Activated T-cell treated with anti-CD3 and anti-CD28 coated beads, Interleukin-2, amount 50 U/mL, for 24 hours (primary cell): ENCODE measurements around the gene PRR35.

Experiments used
- DNase-seq: peaks from one replicate; pipeline ENCODE4 v3.0.0-alpha.2; 2020
- H3K27ac Mint-ChIP-seq: 2 replicates; pipeline ENCODE4 v1.8.0; 2020; ENCODE audit warnings: mild to moderate bottlenecking, mixed read lengths
- H3K27me3 Mint-ChIP-seq: 2 replicates; pipeline ENCODE4 v1.8.0; 2020; ENCODE audit warnings: mixed read lengths
- H3K36me3 Mint-ChIP-seq: 2 replicates; pipeline ENCODE4 v1.8.0; 2020; ENCODE audit warnings: low read depth, mixed read lengths
- H3K4me1 Mint-ChIP-seq: 2 replicates; pipeline ENCODE4 v1.8.0; 2020; ENCODE audit warnings: low read depth, mixed read lengths
- H3K4me3 Mint-ChIP-seq: 2 replicates; pipeline ENCODE4 v1.8.0; 2020; ENCODE audit warnings: mild to moderate bottlenecking, moderate library complexity, mixed read lengths
- H3K9me3 Mint-ChIP-seq: 2 replicates; pipeline ENCODE4 v1.8.0; 2020; ENCODE audit warnings: mixed read lengths

PRR35 gene

DNA sequence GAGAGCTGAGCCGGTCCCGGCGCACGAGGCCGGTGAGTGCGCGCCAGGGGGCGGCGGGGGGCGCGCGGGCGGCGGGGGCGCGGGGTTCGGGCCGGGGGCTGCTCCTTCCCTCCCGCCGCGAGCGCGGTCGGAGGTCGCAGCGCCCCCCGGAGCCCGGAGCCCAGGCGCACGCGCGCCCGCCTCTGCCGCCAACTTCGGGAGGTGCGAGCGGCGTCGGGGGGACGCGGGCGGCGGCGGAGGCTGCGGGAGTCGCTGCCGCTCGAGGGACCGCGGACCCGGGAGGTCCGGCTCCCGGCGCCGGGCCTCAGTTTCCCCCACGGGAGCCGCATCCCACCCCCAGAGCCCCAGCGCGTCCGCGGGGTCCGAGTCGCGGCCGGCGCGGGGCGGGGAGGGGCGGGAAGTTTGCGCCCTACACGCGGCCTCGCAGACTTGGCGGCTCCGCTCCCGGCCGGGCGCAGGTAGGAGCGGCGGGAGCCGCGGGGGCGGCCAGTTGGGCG is at the start of gene PRR35:
Gene PRR35, plus strand, starts transcription at position 191 of the 497 bp plus-strand sequence. CDS start 2,901 bp downstream, outside the sequence.
- no peak for DNase-seq
- Mint-ChIP-seq H3K27ac (no peak within 1 kb of the TSS), H3K36me3 (no peaks in the 10 kb centered on the region), H3K9me3 (no peaks in the 10 kb centered on the region), H3K27me3 (peaks cover 23% of the 10 kb centered on the region), H3K4me3 (no peak within 1 kb of the TSS), H3K4me1 (peaks cover 2% of the 10 kb centered on the region)

DNA sequence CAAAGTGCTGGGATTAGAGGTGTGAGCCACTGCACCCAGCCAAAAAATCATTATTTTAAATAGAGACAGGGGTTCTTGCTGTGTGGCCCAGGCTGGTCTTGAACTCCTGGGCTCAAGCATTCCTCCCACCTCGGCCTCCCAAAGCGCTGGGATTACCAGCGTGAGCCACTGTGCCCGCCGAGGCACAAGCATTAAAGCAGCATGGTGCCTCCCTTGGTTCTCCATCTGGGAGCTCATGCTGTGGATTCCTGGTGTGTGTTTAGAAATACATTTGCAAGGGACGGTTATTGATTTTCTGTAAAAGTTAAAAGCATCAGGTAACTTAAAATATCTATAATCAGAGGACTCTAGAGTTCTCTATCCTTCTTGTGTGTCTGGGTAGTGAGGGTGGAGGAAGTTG is 47.4 kb upstream of the PRR35 start:
- H3K4me1 Mint-ChIP-seq, result no peaks in the 10 kb centered on the region

DNA sequence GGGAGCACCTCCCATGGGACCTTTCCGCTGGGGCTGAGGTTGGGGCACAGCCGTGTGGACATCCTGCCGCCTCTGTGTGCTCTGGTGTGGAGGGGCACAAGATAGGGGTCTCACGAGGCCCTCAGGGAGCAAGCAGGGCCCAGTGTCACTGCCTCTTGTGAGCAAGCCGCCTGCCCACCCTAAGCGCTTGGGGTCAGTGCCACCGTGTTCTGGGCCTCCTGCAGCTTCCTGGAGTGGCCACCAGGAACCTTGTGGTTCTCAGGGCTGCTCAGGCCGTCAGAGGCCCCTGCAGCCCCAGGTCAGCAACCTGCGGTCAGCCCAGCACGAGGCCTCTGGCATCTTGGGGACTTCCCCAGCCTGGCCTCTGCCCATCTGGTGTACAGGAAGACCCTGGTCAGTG is 46.2 kb upstream of the PRR35 start:
- H3K9me3 Mint-ChIP-seq, result no peaks in the 10 kb centered on the region
- peaks cover 32% of the 10 kb centered on the region for H3K36me3 Mint-ChIP-seq
- no peak for DNase-seq
- H3K4me1 Mint-ChIP-seq, result no peaks in the 10 kb centered on the region
- H3K4me3 Mint-ChIP-seq, result no peak overlapping the region
- no peaks in the 10 kb centered on the region for H3K27me3 Mint-ChIP-seq
- no peak overlapping the region for H3K27ac Mint-ChIP-seq

More for the DNA sequence above, 47.4 kb upstream of the PRR35 start:
- Mint-ChIP-seq H3K27ac (no peak overlapping the region), H3K4me3 (no peak overlapping the region), H3K36me3 (peaks cover 31% of the 10 kb centered on the region), H3K9me3 (no peaks in the 10 kb centered on the region), H3K27me3 (no peaks in the 10 kb centered on the region)
- no peak for DNase-seq

DNA sequence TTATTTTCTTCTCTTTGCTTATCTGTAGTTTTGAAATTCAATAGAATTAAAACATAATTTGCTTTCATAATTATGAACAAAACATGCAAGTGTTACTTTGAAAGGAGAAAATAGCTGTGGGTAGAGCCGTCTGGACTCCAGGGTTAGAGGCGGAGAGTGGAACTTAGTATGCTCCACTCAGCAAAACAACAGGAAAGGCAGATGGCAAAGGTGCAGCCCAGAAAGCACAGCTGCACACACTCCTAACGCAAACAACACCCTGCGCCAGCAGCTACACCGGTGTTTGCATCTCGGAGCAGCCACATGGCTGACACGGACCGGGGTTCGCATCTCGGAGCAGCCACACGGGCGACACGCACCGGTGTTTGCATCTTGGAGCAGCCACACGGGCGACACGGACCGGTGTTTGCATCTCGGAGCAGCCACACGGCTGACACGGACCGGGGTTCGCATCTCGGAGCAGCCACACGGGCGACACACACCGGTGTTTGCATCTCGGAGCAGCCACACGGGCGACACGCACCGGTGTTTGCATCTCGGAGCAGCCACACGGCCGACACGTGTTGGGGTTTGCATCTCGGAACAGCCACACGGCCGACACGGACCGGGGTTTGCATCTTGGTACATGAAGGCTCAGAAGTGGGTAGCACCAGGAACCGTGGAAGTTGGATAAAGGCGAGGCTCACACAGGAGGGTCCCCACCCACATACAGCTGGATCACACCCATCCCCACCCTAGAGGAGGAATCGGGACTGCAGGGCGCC is 44.8 kb upstream of the PRR35 start:
- DNase-seq, result no peak
- H3K36me3 Mint-ChIP-seq, result peaks cover 41% of the 10 kb centered on the region
- no peak overlapping the region for H3K27ac Mint-ChIP-seq
- no peaks in the 10 kb centered on the region for H3K27me3 Mint-ChIP-seq
- H3K4me1 Mint-ChIP-seq, result no peaks in the 10 kb centered on the region
- H3K4me3 Mint-ChIP-seq, result no peak overlapping the region
- H3K9me3 Mint-ChIP-seq, result no peaks in the 10 kb centered on the region

DNA sequence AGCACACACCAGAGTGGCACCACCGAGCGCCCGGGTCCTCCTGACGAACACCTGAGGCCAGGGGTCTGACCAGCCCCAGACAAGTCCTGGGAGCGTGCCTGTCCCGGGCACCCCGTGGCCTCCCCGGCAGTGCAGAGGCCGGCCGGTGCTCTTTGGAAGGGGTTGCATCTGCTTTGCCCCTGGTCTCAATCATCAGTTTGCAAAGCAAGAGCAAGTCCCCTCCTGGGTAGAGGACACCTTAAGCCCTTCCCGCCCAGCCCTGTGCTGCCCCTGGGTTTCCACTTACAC is 44.3 kb upstream of the PRR35 start:
- Mint-ChIP-seq H3K4me1 (no peaks in the 10 kb centered on the region), H3K9me3 (no peaks in the 10 kb centered on the region), H3K36me3 (peaks cover 43% of the 10 kb centered on the region), H3K27ac (no peak overlapping the region), H3K27me3 (no peaks in the 10 kb centered on the region), H3K4me3 (no peak overlapping the region)
- DNase-seq, result no peak

DNA sequence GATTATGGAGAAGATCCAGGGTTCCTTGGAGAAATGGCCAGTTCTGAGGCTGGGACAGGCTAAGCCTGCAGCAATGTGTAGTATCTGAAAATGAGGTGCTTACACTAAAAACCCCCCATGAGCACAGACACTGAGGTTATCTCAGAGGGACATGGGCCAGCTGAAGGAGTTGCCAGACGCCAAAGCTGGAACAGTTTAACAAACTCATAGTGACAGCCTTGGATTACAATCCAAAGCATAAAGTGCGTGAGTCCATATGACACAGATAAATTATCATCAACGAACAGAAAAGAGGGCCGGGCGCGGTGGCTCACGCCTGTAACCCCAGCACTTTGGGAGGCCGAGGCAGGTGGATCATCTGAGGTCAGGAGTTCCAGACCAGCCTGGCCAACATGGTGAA is 43.9 kb upstream of the PRR35 start:
- Mint-ChIP-seq H3K27me3 (no peaks in the 10 kb centered on the region), H3K9me3 (no peaks in the 10 kb centered on the region), H3K27ac (no peak overlapping the region), H3K36me3 (peaks cover 43% of the 10 kb centered on the region), H3K4me3 (no peak overlapping the region), H3K4me1 (no peaks in the 10 kb centered on the region)
- no peak for DNase-seq

DNA sequence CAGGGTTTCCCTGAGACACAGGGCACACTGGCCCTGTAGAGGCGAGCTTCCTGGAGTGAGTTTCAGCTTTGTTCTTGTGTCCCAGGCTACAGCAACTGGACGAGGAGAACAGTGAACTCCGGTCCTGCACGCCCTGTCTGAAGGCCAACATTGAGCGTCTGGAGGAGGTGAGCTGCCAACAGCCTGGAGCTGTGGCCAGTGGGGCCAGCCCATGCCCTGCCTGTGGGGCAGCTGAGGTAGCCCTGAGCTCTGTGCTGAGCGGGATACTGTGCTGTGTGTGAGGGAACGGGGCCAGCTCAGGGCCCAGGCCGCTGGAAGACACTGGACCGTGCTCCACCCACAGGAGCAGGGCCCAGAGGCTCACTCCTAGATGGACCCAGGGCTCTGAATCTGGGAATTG is 41.3 kb upstream of the PRR35 start:
- H3K27me3 Mint-ChIP-seq, result no peaks in the 10 kb centered on the region
- H3K36me3 Mint-ChIP-seq, result peaks cover 46% of the 10 kb centered on the region
- no peak for DNase-seq
- H3K27ac Mint-ChIP-seq, result no peak overlapping the region
- no peaks in the 10 kb centered on the region for H3K9me3 Mint-ChIP-seq
- H3K4me1 Mint-ChIP-seq, result peaks cover 5% of the 10 kb centered on the region
- H3K4me3 Mint-ChIP-seq, result no peak overlapping the region

DNA sequence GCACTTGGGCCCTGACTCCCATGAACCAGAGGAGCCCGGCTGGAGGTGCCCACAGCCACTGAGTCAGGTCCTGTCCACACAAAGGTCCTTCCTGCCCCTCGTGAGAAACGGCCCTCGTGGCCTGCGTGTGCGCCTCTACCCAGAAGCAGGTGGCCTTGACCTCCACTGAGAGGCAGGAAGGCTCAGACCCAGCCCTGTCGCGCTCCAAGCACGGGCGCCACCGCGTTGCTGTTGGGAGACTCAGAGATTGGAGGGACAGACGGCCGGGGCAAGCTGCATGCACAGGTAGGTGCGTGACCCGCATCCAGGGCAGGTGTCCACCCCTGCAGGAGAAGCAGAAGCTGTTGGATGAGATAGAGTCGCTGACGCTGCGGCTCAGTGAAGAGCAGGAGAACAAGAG is 40.8 kb upstream of the PRR35 start:
- Mint-ChIP-seq H3K27ac (no peak overlapping the region), H3K4me1 (peaks cover 11% of the 10 kb centered on the region), H3K9me3 (no peaks in the 10 kb centered on the region), H3K4me3 (no peak overlapping the region), H3K36me3 (peaks cover 48% of the 10 kb centered on the region), H3K27me3 (no peaks in the 10 kb centered on the region)
- DNase-seq, result no peak

DNA sequence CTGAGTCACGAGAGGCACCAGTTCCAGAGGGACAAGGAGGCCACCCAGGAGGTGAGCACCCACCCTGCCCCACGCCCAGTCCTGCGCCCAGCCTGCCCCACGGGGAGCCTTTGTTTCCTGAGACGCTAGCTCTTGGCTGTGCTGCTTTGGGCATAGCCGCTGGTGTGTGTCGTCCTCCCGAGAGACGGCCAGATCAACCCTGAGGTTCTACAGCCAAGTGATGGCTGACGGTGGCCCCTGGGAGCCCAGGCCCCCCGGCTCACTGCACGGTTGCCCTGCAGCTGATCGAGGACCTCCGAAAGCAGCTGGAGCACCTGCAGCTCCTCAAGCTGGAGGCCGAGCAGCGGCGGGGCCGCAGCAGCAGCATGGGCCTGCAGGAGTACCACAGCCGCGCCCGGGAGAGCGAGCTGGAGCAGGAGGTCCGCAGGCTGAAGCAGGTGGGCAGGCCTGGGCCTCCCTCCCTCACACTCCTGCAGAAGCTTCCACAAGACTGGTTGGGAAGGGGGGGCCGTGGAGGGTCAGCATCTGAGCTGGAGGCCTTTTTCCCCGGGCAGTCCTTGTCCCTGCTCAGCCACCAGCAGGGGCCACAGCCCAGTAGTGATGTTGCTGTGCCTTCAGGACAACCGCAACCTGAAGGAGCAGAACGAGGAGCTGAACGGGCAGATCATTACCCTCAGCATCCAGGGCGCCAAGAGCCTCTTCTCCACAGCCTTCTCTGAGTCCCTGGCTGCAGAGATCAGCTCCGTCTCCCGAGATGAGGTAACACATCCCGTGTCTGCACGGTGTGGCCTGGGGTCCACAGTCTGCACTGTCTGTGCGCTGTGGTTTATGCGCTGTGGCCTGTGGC is 40.1 kb upstream of the PRR35 start:
- H3K27me3 Mint-ChIP-seq, result no peaks in the 10 kb centered on the region
- H3K27ac Mint-ChIP-seq, result no peak overlapping the region
- H3K9me3 Mint-ChIP-seq, result no peaks in the 10 kb centered on the region
- peaks cover 50% of the 10 kb centered on the region for H3K36me3 Mint-ChIP-seq
- peaks cover 17% of the 10 kb centered on the region for H3K4me1 Mint-ChIP-seq
- H3K4me3 Mint-ChIP-seq, result no peak overlapping the region
- DNase-seq, result no peak

DNA sequence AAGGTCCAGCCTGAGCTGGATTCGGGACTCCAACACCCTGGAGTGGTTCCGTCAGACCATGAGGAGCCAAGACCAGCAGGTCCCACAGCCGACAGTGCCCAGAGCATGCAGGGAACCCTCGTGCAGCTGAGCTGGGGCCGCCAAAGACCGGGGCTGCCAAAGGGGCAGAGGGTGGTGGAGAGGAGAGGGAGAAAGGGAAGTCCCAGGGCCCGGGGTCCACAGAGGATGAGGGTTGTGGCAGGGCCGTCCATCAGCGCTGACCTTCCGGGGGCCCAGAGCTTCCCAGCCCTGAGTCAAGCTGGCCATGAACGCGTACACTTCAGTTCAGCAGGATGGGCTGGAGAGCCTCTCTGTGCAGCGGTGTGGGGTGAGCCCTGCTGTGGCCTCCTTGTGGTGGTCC is 39.3 kb upstream of the PRR35 start:
- H3K4me1 Mint-ChIP-seq, result peaks cover 25% of the 10 kb centered on the region

DNA sequence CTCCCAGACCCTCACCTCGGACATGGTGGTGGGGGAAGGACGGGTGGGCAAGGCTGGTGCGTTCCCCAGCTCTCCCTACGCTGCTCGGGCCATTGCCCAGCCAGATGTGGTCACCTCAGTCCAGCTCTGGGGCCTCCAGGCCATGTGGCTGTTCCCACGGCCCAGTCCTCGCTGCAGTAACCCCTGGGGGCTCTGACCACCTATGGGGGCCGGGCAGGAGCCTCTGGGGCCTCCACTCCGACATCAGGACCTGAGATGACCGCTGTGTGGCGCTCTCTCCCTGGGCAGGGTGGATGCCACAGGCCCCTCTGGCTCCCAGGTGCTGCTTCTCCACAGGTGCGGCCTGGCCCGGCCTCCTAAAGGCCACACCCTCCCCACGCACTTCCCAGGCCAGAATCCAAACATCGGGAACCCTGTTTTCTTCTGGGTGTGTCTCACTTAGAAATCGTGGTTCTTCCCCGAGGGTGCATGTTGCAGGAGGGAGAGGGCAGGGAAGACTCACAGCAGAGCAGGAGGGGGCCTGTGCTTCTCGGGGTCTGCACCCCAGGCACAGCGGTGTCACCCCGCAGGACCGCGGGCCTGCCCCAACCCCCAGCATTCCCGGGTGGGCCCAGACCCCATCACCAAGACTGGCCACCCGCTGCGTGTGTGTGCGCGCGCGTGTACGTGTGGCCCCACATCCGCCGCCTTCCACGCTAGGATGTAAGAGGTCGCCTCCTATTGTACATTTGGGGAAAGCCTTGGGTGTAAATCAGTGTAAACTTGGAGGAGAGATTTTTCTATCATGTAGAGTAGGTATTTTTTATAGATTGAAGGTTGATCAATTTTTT is 38.6 kb upstream of the PRR35 start:
- Mint-ChIP-seq H3K27ac (no peak overlapping the region), H3K4me3 (no peak overlapping the region), H3K4me1 (peaks cover 30% of the 10 kb centered on the region), H3K36me3 (peaks cover 53% of the 10 kb centered on the region), H3K27me3 (no peaks in the 10 kb centered on the region), H3K9me3 (no peaks in the 10 kb centered on the region)
- no peak for DNase-seq

More for the DNA sequence above, 39.3 kb upstream of the PRR35 start:
- Mint-ChIP-seq H3K9me3 (no peaks in the 10 kb centered on the region), H3K36me3 (peaks cover 49% of the 10 kb centered on the region), H3K27ac (no peak overlapping the region), H3K27me3 (no peaks in the 10 kb centered on the region), H3K4me3 (no peak overlapping the region)
- DNase-seq, result no peak

DNA sequence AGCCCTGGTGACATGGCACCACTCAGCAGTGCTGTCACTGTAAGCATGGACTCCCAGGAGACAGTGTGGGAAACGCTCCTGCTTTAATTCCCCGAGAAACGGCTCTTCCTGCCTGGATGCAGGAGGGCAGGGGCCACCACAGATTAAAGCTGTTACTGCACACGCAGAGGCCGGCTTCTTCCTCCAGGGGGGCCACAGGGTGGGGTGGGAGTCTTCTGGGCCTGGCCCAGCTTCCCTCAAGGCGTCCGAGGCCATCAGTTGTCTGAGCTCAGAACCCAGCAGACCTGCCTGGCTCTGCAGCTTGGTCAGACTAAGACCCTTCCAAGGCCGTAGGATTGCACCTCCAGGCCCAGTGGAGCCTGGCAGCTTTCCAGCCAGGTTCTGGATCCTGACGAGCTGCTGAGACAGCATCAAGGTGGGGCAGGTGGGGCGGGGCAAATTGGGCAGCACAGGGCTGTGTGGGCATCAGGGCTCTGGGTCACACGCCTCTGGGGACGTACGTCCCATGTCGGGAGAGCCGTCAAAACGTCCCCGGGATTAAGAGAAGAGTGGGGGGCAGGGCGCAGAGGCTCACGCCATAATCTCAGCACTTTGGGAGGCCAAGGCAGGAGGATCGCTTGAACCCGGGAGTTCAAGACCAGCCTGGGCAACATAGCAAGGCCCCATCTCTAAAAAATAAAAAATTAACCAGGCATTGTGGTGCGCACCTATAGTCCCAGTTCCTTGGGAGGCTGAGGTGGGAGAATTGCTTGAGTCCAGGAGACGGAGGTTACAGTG is 37.7 kb upstream of the PRR35 start:
- Mint-ChIP-seq H3K27ac (peak overlapping the region; percentile 100), H3K36me3 (peaks cover 51% of the 10 kb centered on the region), H3K4me1 (peaks cover 31% of the 10 kb centered on the region), H3K9me3 (no peaks in the 10 kb centered on the region), H3K4me3 (no peak overlapping the region), H3K27me3 (no peaks in the 10 kb centered on the region)
- no peak for DNase-seq

DNA sequence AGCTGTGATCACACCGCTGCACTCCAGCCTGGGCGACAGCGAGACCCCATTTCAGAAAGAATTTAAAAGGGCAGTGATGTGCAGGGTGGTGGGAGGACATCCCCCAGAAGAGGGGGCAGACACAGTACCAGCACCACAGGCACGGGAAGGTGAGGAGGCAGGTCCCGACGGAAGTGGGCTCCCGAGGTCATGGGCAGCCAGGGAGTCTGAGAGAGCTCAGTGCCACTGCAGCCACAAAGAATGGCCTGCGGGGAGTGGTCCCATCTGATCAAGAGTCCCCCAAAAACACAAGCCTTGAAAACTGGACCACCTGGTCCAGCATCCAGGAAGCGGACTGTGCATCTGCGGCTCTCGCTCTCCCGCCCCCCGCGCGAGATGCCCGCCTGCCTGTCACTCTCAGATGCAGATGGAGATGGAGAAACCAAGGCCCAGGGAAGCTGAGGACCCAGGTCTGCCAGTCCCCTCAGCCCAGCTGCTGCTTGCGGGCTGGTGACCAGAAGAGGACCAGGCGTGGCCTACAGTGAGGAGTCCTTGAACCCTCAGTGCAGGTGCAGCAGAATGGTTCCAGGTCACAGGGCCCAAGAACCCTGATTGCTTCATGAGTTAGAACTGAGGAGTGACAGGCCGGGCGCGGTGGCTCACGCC is 37.0 kb upstream of the PRR35 start:
- H3K4me3 Mint-ChIP-seq, result no peak overlapping the region
- peak overlapping the region; percentile 100 for H3K27ac Mint-ChIP-seq
- H3K4me1 Mint-ChIP-seq, result peaks cover 31% of the 10 kb centered on the region
- DNase-seq, result no peak
- H3K9me3 Mint-ChIP-seq, result no peaks in the 10 kb centered on the region
- peaks cover 51% of the 10 kb centered on the region for H3K36me3 Mint-ChIP-seq
- no peaks in the 10 kb centered on the region for H3K27me3 Mint-ChIP-seq
